GM15510 (cell line): ENCODE measurements around the gene TMC7.

ENCODE experiments used
- POLR2A ChIP-seq: IDR thresholded peaks from 3 replicates; pipeline ENCODE4 v1.6.1; 2011; ENCODE audit warnings: borderline replicate concordance; ENCODE audit not compliant: insufficient read length; ENCODE audit errors: extremely low read depth

The TMC7 gene

DNA sequence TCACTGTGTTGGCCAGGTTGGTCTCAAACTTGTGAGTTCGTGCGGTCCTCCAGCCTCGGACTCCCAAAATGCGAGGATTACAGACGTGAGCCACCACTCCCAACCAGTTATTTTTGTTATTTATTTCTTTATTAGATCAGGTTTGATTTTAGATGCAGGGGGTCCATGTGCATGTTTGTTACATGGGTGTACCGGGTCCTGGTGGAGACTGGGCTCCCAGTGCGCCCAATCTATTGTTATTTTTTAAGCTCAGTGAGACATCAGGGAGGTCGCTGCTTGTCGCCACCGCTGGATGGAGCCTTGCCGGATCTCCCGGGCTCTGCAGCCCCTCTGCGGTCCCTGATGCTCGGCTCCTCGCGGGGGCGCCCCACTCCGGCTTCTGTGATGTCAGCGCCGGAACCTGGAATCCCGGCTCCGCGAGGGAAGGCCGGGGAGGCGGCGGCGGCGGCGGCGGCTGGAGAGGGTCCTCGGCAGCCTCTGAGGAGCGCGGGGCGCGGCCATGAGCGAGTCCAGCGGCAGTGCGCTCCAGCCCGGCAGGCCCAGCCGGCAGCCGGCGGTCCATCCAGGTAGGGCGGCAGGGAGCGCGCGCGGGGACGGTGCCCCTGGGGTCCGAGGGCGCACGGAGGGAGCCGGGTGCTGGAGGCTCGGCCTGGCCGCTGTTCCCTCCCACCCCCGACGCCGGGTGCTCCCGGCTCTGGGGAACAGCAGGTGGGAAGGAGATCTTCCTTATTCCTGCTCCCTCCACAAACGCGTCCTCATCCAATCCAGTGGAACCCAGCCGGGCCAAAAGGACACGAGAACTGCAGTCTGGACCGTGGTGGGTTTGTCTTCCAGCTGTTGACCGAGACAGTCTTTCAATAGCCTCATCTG is at the start of gene TMC7:
TSS of gene TMC7 (plus strand) at position 370 of the 870 bp plus-strand sequence. CDS start at position 500, 130 bp downstream.
- TF ChIP-seq POLR2A = no peak

DNA sequence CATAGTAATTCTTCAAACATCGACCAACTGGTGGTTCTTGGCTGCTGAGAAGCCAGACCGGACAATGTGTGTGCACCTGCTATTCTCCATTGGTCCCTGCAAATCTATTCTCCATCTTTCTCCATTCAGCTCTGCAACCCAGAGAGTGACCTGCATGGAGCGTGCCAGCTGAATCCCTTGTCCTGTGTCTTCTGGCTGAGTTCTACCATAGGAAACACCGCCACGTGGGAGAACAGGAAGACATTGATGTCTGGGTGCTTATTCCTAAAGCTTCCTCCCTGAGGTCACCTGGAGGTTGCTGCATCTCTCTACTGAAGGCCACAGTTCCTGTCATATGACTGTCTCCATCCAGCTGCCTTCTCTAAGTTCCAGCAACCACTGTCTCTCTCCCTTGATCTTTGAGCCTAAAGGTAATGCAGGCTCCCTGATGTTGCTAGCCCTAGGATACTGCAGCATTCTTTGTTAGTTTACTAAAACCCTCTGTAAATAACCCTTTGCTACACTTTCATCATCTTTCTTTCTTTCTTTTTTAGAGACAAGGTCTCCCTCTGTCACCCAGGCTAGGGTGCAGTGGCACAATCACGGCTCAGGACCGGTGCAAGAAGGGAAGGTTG is 46.9 kb upstream of the TMC7 start:
- TF ChIP-seq POLR2A = no peak

DNA sequence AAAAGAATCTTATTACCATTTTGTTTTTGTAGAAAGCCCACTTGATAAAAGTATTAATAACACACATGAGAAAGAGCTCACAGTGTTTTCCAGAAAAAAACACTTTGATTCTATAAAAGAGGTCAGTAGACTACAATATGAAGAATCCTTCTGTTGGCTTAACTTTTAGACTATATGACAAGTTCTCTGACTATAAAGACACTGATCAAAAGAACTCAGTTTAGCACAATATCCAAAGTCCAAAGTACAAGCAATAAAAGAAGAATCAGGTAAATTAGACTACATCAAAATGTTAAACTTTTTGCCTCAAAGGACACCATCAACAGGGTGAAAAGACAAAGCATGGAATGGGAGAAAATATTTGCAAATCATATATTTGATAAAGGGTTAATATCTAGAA is 46.3 kb upstream of the TMC7 start:
- TF ChIP-seq POLR2A = no peak

DNA sequence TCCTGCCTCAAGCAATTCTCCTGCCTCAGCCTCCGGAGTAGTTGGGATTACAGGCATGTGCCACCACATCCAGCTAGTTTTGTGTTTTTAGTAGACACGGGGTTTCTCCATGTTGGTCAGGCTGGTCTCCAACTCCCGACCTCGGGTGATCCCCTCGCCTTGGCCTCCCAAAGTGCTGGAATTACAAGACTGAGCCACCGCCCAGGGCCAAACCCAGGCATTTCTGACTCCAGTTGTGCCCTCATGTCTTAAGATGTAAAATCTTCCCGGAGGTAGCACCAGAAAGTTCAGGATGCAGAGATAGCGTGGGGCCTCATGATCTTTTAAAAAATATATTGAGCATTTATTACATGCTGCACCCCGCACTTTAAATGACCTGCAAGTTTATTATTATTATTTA is 44.7 kb upstream of the TMC7 start:
- no peak for TF ChIP-seq POLR2A

DNA sequence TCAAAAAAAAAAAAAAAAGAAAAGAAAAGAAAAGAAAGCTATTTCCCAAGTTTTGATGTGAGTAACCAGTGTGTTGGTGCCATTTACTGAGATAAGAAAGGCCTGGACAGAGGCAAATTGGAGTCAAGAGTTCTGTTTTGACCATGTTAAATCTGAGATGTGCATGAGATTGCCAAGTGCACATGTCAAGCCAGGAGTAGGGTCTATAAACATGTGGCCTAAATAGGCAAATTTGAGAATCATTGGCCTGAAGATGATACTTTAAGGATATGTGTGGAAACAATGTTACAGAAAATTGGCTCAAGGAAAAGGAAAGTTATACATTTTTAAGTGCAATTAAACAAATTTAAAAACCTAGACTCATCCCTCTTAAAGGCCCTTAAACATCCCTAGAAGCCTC is 42.3 kb upstream of the TMC7 start:
- no peak for TF ChIP-seq POLR2A

DNA sequence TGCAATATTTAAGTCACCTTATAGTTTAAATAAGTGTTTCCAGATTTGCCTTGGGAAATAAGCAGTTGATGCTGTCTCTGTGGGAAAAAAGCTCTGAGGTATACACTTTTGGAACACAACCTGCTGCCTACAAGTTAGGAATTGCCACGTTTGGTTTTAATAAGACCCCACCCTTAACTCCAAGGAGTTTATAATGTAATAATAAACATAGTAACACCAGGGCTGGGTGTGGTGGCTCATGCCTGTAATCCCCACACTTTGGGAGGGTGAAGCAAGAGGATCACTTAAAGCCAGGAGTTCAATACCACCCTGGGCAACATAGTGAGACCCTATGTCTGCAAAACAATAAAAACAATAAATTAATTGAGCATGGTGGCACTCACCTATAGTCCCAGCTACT is 41.7 kb upstream of the TMC7 start:
- TF ChIP-seq POLR2A = no peak

DNA sequence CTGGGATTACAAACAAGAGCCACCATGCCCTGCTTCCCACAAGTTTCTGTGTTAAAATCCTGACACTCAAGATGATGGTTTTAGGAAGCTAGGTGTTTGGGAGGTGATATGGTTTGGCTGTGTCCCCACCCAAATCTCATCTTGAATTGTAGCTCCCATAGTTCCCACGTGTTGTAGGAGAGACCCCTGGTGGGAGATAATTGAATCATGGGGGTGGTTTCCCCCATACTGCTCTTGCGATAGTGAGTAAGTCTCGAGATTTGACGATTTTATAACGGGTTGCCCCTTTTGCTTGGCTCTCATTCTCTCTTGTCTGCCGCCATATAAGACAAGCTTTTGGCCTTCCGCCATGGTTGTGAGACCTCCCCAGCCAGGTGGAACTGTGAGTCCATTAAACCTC is 40.3 kb upstream of the TMC7 start:
- TF ChIP-seq POLR2A = no peak

DNA sequence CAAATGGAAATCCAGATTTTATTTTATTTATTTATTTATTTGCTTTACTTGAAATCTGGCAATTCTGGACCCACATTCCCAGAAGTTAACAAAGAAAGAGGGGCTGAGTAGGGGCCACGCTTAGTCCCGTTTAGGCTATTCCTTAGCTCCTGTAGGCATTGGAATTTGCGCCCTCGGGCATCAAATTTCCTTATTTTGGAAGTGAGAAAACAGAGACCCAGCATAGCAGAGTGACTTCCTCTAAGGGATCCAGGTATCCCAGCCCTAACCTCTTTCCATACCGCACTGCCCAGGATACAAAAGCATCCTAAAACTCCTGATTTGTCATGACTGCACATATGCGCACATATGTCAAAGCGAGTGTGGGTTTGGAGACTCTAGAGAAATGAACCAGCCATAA is 38.5 kb upstream of the TMC7 start:
- no peak for TF ChIP-seq POLR2A

DNA sequence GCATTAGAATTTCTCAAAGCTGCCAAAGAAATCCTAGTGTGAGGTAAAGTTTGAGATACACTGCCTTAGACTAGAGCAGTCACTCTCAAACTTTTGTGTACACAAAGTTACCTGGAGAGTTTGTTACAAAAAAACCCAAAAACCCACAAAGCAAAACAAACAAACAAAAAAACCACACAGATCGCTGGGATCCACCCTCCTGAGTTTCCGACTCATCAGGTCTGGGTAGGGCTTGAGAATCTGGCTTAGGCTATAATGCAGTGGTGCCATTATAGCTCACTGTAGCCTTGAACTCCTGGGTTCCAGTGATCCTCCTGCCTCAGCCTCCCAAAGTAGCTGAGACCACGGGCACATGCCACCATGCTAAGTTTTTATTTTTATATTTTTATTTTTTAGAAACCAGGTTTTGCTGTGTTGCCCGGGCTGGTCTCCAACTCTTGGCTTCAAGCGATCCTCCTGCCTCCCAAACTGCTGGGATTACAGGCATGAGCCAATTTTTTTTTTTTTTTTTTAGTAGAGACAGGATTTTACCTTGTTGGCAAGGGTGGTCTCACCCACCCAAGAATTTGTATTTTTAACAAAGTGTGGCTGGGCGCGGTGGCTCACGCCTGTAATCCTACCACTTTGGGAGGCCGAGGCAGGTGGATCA is 35.2 kb upstream of the TMC7 start:
- no peak for TF ChIP-seq POLR2A

DNA sequence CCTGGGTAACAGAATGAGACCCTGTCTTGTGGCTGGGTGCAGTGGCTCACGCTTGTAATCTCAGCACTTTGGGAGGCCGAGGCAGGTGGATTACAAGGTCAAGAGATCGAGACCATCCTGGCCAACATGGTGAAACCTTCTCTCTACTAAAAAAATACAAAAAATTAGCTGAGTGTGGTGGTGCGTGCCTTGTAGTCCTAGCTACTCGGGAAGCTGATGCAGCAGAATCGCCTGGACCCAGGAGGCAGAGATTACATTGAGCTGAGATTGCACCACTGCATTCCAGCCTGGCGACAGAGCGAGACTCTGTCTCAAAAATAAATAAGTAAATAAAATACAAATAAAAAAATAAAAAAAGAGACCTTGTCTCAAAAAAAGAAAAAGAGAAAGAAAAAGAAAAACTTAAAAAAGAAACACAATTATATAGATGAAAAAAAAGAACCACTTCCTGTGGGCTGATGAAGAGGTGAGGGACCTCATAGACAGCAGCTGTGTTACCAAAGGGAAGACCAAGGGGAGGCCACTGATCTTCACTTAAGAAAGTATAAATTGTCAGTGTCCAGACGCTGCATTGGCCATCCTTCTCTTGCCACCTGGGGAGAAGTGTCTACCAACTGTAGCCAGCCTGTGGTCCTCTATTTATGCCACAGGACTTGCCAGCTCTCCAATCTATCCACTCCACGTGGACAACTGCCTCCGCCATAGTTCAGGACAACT is 33.1 kb upstream of the TMC7 start:
- TF ChIP-seq POLR2A = no peak

DNA sequence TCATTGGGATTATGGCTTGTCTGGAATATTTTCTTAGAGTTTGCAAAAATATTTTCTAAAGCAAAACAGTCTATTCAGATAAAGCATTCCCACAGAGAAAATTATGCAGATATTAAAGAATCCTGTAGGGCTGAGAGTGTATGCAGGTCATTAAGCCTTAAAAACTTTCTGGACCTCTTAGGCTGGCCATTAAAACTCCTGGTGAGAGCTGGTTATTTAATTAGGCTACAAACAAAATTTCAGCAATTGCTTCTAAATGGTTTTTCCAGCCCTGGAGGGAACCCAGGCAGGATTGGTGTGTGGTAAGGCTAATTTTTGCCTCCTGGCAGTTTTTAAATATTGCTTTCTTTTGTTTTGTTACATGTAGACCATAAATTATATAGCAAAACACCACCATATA is 30.2 kb upstream of the TMC7 start:
- no peak for TF ChIP-seq POLR2A

DNA sequence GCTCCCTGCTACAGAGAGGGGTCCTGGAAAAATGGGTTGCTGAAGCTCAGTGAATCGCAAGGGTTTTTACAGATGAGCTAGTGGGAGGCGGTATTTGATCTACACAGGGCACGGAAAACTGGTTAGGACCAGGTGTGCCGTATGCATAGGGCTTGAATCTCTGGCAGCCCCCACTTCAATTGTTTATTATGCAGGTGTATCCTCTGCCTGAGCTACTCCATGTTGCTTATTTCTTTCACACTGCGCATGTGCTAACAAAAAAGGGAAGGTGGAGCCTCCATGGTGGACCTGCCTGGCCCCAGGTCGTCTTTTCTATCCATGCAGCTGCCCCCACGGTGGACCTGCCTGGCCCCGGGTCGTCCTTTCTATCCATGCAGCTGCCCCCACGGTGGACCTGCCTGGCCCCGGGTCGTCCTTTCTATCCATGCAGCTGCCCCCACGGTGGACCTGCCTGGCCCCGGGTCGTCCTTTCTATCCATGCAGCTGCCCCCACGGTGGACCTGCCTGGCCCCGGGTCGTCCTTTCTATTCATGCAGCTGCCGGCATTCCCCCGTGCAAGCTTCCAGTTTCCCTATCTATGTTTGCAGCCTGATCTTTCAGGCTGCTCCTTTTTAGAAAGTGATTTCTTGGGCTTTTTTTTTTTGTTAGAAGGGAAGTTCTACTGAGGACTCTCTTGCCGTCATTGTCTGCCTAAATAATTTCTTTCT is 27.7 kb upstream of the TMC7 start:
- TF ChIP-seq POLR2A = peak; percentile 21

DNA sequence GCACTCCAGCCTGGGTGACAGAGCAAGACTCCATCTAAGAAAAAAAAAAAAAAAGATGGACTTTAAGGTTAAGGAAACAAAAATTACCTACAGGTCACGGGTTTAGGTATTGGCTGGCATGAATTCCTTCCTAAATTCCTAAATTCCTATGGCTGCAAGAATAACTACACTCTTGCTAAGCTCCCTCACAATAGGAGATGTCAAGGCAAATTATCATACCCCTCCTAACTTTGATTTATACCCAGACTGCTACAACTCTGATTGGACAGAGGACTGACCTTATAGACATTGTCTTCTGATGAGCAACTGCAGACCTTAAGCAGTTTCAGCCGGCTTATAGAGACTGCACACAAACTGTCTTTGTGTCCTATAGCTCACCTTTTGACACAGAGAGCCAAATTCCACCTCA is 25.1 kb upstream of the TMC7 start:
- no peak for TF ChIP-seq POLR2A

DNA sequence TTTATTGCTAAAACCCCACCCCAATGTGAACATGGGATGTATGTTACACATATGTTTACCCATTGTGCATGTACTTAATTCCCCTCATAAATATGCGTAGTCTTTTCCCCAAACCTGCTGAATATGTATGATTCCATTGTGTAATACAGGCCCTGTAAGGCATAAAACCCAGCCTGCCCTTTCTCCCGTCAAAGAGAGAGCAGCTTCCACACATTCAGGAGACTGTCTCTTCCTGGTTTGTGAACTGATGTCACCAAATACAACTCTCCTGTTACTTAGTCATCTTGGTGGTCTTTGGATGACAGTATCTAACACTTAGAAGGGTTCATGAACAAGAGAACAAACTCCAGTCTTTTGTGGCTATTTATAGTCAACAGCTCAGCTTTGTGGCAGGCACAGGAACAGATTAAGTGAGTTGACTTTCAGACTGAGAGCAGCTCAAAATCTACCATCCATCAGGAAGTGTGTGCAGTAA is 24.7 kb upstream of the TMC7 start:
- no peak for TF ChIP-seq POLR2A

DNA sequence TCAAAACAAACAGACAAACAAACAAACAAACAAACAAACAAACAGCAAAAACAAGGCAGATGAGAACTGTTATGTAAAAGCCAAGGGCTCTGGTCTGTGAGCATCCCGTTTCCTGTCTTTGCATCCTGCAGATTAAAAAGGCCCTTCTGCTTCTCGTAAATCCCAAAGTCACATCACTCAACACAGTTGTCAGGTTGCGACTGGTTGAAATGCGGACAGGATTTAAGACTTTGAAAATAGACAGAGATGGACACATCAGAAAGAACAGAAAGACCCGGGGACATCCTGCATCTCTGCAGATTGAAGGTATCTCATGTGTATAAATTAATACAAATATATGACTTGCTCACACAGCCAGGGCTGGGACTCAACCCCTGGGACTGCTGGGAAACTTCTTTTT is 18.2 kb upstream of the TMC7 start:
- no peak for TF ChIP-seq POLR2A

DNA sequence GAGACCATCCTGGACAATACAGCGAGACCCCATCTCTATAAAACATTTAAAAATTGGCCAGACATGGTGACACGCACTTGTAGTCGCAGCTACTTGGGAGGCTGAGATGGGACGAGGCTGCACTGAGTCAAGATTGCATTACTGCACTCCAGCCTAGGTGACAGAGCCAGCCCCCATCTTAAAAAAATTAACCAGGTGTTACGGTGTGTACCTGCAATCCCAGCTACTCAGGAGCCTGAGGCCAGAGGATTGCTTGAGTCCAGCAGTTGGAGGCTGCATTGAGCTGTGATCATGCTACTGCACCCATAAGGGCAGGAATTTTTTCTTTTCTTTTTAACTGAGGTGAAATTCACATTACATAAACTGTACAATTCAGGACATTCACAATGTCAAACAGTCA is 16.9 kb upstream of the TMC7 start:
- no peak for TF ChIP-seq POLR2A
